K562 (cell line): Measurements from ENCODE around the gene FAM124A. TPM values are rescaled to one million over a fixed set of nuclear protein-coding genes. Genes with fewer than 3 reads are reported as not detected.

Experiments used
- ATAC-seq: fragments of 200-7000 bp; cut with Tn5 transposase; 3 replicates; pipeline ENCODE4 v1.9.1; 2020; ENCODE audit warnings: moderate library complexity
- BruUV-seq: library from RNA; stranded (reverse); fragments of 400-500 nt; replicated peaks from 2 replicates; lab custom pipeline; 2021; lab: Mats Ljungman, UMichigan
- CTCF ChIA-PET: fragments of 300-600 bp; formaldehyde crosslinking; extraction: SDS; loops from one replicate; lab custom pipeline; 2021; ENCODE audit warnings: low intra/inter-chr PET ratio; lab: Yijun Ruan, JAX
- POLR2A ChIA-PET: fragments of 300-600, 350-650 bp; sonication (Branson Sonifier 250); formaldehyde crosslinking; extraction: SDS; loops from one replicate; lab custom pipeline; 2021; ENCODE audit warnings: antibody characterized with exemption, inconsistent platforms; lab: Yijun Ruan, JAX
- DNase-seq, 4 experiments: peaks; one replicate each; pipeline versions ENCODE4 v3.0.0 to v3.0.0-alpha.2; 2011 to 2018; ENCODE audit warnings: low spot score in 3 of 4, mixed read lengths in 3 of 4; ENCODE audit errors: extremely low read depth in 1 of 4
- FAIRE-seq: peaks from 2 replicates; lab custom pipeline; 2011; peaks lifted over from hg19 to GRCh38; lab: Jason Lieb, UNC
- H2AFZ ChIP-seq: 2 replicates; pipeline ENCODE4 v1.6.0; 2011; ENCODE audit warnings: low read depth, low read length, control low read depth, inconsistent platforms
- H3K27ac ChIP-seq: fragments of 200-600 bp; 3 replicates; pipeline ENCODE4 v1.8.0; 2011; ENCODE audit warnings: low read depth, mild to moderate bottlenecking, control low read depth, inconsistent platforms, low read length, moderate library complexity, mixed read lengths; ENCODE audit errors: extremely low read depth
- H3K27me3 ChIP-seq, 2 experiments: fragments of 300-600 bp in 1 of 2; 2 replicates in 1 of 2; 3 replicates in 1 of 2; pipeline versions ENCODE4 v1.6.0 to v1.8.0; 2011; ENCODE audit warnings: inconsistent platforms in 2 of 2, low read length in 2 of 2, mild to moderate bottlenecking in 1 of 2, mixed read lengths in 1 of 2, moderate library complexity in 1 of 2; ENCODE audit not compliant: control insufficient read depth in 2 of 2, insufficient read depth in 2 of 2
- H3K36me3 ChIP-seq: fragments of 300-600 bp; 3 replicates; pipeline ENCODE4 v1.8.0; 2011; ENCODE audit warnings: mild to moderate bottlenecking, low read length, inconsistent platforms; ENCODE audit not compliant: control insufficient read depth, insufficient read depth
- H3K4me1 ChIP-seq, 2 experiments: fragments of 200-600 bp in 1 of 2; replicated peaks in 1 of 2; 2 replicates in 1 of 2; 3 replicates in 1 of 2; pipeline versions ENCODE4 v1.5.1 to v1.8.0; 2011; ENCODE audit warnings: inconsistent platforms in 2 of 2, low read length in 2 of 2, mild to moderate bottlenecking in 1 of 2, mixed read lengths in 1 of 2, moderate library complexity in 1 of 2; ENCODE audit not compliant: control insufficient read depth in 2 of 2, insufficient read depth in 2 of 2
- H3K4me2 ChIP-seq: 2 replicates; pipeline ENCODE4 v1.6.1; 2011; ENCODE audit warnings: low read length, control low read depth, inconsistent platforms, mixed read lengths; ENCODE audit not compliant: insufficient read depth
- H3K4me3 ChIP-seq: fragments of 200-600 bp; sonication (generic), shearing (Covaris generic); 2 replicates; pipeline ENCODE4 v1.5.1; 2016; ENCODE audit warnings: control low read depth, inconsistent platforms
- H3K79me2 ChIP-seq: fragments of 200-600 bp; 3 replicates; pipeline ENCODE4 v1.8.0; 2011; ENCODE audit warnings: low read length, inconsistent platforms; ENCODE audit not compliant: control insufficient read depth, insufficient read depth
- H3K9ac ChIP-seq, 2 experiments: 2 replicates each; pipeline versions ENCODE4 v1.6.0 to v1.6.1; 2011; ENCODE audit warnings: low read depth in 2 of 2, low read length in 2 of 2, control low read depth in 1 of 2, inconsistent platforms in 1 of 2, mild to moderate bottlenecking in 1 of 2, mixed read lengths in 1 of 2; ENCODE audit not compliant: insufficient read depth in 1 of 2
- H3K9me1 ChIP-seq: one replicate; pipeline ENCODE4 v1.6.0; 2011; ENCODE audit warnings: inconsistent platforms, mild to moderate bottlenecking, low read length, moderate library complexity; ENCODE audit not compliant: control insufficient read depth, insufficient read depth
- H3K9me3 ChIP-seq: replicated peaks from 2 replicates; pipeline ENCODE4 v1.5.1; 2011; ENCODE audit warnings: low read depth, low read length, inconsistent platforms; ENCODE audit not compliant: control insufficient read depth, insufficient read depth
- H4K20me1 ChIP-seq: replicated peaks from 2 replicates; pipeline ENCODE4 v1.6.1; 2011; ENCODE audit warnings: low read length, inconsistent platforms, mixed read lengths; ENCODE audit not compliant: control insufficient read depth, insufficient read depth
- ATF7 ChIP-seq: fragments of 450-650 bp; IDR thresholded peaks from 2 replicates; pipeline ENCODE4 v1.7.1; 2014; ENCODE audit warnings: mild to moderate bottlenecking, moderate library complexity
- CBFA2T3 ChIP-seq: fragments of 450-650 bp; IDR thresholded peaks from 2 replicates; pipeline ENCODE4 v1.6.1; 2017
- HDAC8 ChIP-seq: fragments of 450-650 bp; IDR thresholded peaks from 2 replicates; pipeline ENCODE4 v1.6.1; 2016; ENCODE audit warnings: mild to moderate bottlenecking, missing genetic modification characterization, moderate library complexity, missing compliant biosample characterization
- HMGN3 ChIP-seq: IDR thresholded peaks from 2 replicates; pipeline ENCODE4 v1.6.1; 2011; ENCODE audit warnings: borderline replicate concordance, low read depth, mild to moderate bottlenecking, mixed read lengths, low read length; ENCODE audit not compliant: insufficient read length; ENCODE audit errors: extremely low read depth
- NCOA6 ChIP-seq: fragments of 450-650 bp; IDR thresholded peaks from 2 replicates; pipeline ENCODE4 v1.6.1; 2017; ENCODE audit warnings: mild to moderate bottlenecking
- PHB2 ChIP-seq: fragments of 450-650 bp; IDR thresholded peaks from 2 replicates; pipeline ENCODE4 v1.6.1; 2017; ENCODE audit warnings: low read depth
- POLR2AphosphoS5 ChIP-seq: IDR thresholded peaks from 2 replicates; pipeline ENCODE4 v1.6.1; 2011; ENCODE audit warnings: mild to moderate bottlenecking, low read depth, low read length, moderate library complexity; ENCODE audit not compliant: control insufficient read depth, insufficient read depth
- POLR2H ChIP-seq: IDR thresholded peaks from 2 replicates; pipeline ENCODE4 v1.6.1; 2016; ENCODE audit warnings: missing genetic modification characterization, low read depth, mild to moderate bottlenecking, control low read depth, missing compliant biosample characterization, moderate library complexity
- PTBP1 ChIP-seq: fragments of 200-400 bp; formaldehyde crosslinking; IDR thresholded peaks from 2 replicates; pipeline ENCODE4 v1.6.1; 2017; ENCODE audit warnings: low read depth, low read length
- ZNF316 ChIP-seq: fragments of 450-650 bp; IDR thresholded peaks from 2 replicates; pipeline ENCODE4 v1.6.1; 2016
- ZNF324 ChIP-seq: fragments of 250-450 bp; sonication (Bioruptor Pico); IDR thresholded peaks from 2 replicates; pipeline ENCODE4 v1.4.0; 2020; ENCODE audit warnings: mild to moderate bottlenecking
- ZSCAN29 ChIP-seq: fragments of 450-650 bp; IDR thresholded peaks from 2 replicates; pipeline ENCODE4 v1.6.1; 2017
- WGBS: fragments of 100-300 bp; shearing (Covaris generic); methylation state at CpG from one replicate; pipeline ENCODE4 v1.1.6; 2016; ENCODE audit warnings: low coverage, mixed read lengths; ENCODE audit not compliant: insufficient coverage; ENCODE audit errors: missing lambda C conversion rate; 5-methylcytosine and 5-hydroxymethylcytosine counted together
- in situ Hi-C: fragments of 300-500 bp; cut with MboI; formaldehyde crosslinking; loops from 4 replicates; pipeline ENCODE4 v1.15.0; 2018; ENCODE audit warnings: inconsistent platforms, mixed read lengths
- intact Hi-C: fragments of 100-400 bp; cut with micrococcal nuclease; formaldehyde crosslinking; loops from 2 replicates; pipeline ENCODE4 v1.14.2; 2022
- polyA plus RNA-seq, 8 experiments: library from polyadenylated mRNA; depleted of rRNA in 4 of 8; stranded (reverse) in 5 of 8; unstranded in 3 of 8; fragments of >200 nt; fragmentation: Nextera tagmentation in 2 of 8; fragmentation: Illumina TruSeq in 1 of 8; extraction: Ambion mirVana in 2 of 8; extraction: Trizol in 1 of 8; gene quantifications; 2 replicates each; pipeline versions ENCODE4 v1.2.1 to v1.2.3, GENCODE V29; 2011 to 2014; ENCODE audit warnings: inconsistent platforms in 1 of 8, missing spikeins in 1 of 8
- total RNA-seq, 7 experiments: library from RNA; depleted of rRNA in 6 of 7; stranded (reverse); fragments of >200 nt in 6 of 7; fragmentation: Illumina TruSeq in 2 of 7; extraction: Trizol in 2 of 7; gene quantifications; 2 replicates each; pipeline versions ENCODE4 v1.2.1 to v1.2.3, GENCODE V29; 2011 to 2021; ENCODE audit warnings: low replicate concordance in 1 of 7
- TF ChIP-seq, protein P1 (sequence below): fragments of 450-650 bp; formaldehyde crosslinking; conservative IDR thresholded peaks from 2 replicates; pipeline ENCODE4 v1.4.0; 2022; ENCODE audit warnings: mild to moderate bottlenecking, missing genetic modification characterization
- TF ChIP-seq, protein P2 (sequence below): IDR thresholded peaks from 2 replicates; pipeline ENCODE4 v1.6.1; 2011; ENCODE audit warnings: borderline replicate concordance, low read depth, mild to moderate bottlenecking, moderate library complexity, low read length; ENCODE audit not compliant: insufficient read depth, poor library complexity, severe bottlenecking

FAM124A gene
- total and polyA plus RNA-seq, 9 of the 15 experiments (the other 6 are each of a cell fraction or from before 2014, with no cell fraction given) = not detected

DNA sequence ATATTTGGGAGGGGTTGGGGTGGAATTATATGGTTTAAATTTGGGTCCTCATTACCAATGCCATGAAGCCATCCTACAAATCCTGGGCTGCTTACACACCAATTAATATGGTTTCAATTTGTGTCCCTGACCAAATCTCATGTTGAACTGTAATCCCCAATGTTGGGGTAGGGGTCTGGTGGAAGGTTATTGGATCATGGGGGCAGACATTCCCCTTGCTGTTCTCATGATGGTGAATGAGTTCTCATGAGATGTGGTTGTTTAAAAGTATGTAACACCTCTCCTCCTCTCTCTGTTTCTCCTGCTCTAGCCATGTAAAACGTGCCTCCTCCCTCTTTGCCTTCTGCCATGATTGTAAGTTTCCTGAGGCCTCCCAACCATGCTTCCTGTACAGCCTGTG, 46.6 kb upstream of the FAM124A start:
- H3K9me3 ChIP-seq = no peaks in the 10 kb centered on the region
- no peaks in the 10 kb centered on the region for H3K9me1 ChIP-seq
- intact Hi-C loops = no loop called here
- no peak overlapping the region for H3K27ac ChIP-seq
- BruUV-seq = no TSS peak
- no peak overlapping the region for H3K9ac ChIP-seq
- no peaks in the 10 kb centered on the region for H3K36me3 ChIP-seq
- in situ Hi-C loops = no loop called here
- H4K20me1 ChIP-seq = no peaks in the 10 kb centered on the region
- TF ChIP-seq HDAC8 (no peak), PHB2 (no peak), POLR2H (tag) (no peak), POLR2AphosphoS5 (no peak)
- ChIA-PET POLR2A (no interaction called here), CTCF (no interaction called here)
- H3K4me3 ChIP-seq = no peak overlapping the region
- H3K79me2 ChIP-seq = no peaks in the 10 kb centered on the region
- 0% methylated on average over 1 of the region's 1 CpG for WGBS
- H2AFZ ChIP-seq = no peak overlapping the region
- no peaks in the 10 kb centered on the region for H3K4me1 ChIP-seq
- H3K4me2 ChIP-seq = no peak overlapping the region
- FAIRE-seq (no peak), DNase-seq (no peak), ATAC-seq (no peak)
- H3K27me3 ChIP-seq = no peaks in the 10 kb centered on the region

DNA sequence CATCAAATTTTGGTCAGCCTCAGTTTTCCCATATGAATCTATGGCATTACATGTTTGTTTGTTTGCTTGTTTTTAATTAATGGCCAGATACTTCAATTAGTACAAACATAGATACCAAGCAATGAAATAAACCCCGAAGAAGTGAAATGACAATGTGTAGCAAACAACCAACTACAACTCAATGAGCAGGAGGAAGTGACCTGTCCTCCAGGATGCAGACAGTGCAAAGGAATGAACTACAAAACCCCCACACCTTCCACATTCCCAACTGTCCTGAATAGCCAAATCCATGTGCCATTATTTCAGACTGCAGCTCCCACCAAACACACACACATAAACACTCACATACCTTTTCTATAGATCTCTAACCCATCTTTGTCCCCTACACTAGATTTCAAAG, 45.0 kb upstream of the FAM124A start:
- H3K4me1 ChIP-seq = no peaks in the 10 kb centered on the region
- TF ChIP-seq ZSCAN29 = no peak
- no peak for TF ChIP-seq ZNF324
- TF ChIP-seq ZNF316 = no peak
- TF ChIP-seq CBFA2T3 = no peak
- no peak for TF ChIP-seq NCOA6
- TF ChIP-seq, protein P1, sequence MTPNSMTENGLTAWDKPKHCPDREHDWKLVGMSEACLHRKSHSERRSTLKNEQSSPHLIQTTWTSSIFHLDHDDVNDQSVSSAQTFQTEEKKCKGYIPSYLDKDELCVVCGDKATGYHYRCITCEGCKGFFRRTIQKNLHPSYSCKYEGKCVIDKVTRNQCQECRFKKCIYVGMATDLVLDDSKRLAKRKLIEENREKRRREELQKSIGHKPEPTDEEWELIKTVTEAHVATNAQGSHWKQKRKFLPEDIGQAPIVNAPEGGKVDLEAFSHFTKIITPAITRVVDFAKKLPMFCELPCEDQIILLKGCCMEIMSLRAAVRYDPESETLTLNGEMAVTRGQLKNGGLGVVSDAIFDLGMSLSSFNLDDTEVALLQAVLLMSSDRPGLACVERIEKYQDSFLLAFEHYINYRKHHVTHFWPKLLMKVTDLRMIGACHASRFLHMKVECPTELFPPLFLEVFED = no peak
- TF ChIP-seq PTBP1 = no peak
- TF ChIP-seq ATF7 = no peak
- TF ChIP-seq HMGN3 = no peak
- TF ChIP-seq, protein P2, sequence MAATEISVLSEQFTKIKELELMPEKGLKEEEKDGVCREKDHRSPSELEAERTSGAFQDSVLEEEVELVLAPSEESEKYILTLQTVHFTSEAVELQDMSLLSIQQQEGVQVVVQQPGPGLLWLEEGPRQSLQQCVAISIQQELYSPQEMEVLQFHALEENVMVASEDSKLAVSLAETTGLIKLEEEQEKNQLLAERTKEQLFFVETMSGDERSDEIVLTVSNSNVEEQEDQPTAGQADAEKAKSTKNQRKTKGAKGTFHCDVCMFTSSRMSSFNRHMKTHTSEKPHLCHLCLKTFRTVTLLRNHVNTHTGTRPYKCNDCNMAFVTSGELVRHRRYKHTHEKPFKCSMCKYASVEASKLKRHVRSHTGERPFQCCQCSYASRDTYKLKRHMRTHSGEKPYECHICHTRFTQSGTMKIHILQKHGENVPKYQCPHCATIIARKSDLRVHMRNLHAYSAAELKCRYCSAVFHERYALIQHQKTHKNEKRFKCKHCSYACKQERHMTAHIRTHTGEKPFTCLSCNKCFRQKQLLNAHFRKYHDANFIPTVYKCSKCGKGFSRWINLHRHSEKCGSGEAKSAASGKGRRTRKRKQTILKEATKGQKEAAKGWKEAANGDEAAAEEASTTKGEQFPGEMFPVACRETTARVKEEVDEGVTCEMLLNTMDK = no peak

More for the DNA sequence above, 45.0 kb upstream of the FAM124A start:
- in situ Hi-C loops = no loop called here
- H3K79me2 ChIP-seq = no peaks in the 10 kb centered on the region
- no peaks in the 10 kb centered on the region for H3K36me3 ChIP-seq
- ATAC-seq (no peak), DNase-seq (no peak), FAIRE-seq (no peak)
- no peak overlapping the region for H3K9ac ChIP-seq
- no peaks in the 10 kb centered on the region for H4K20me1 ChIP-seq
- ChIA-PET POLR2A (no interaction called here), CTCF (no interaction called here)
- H3K9me3 ChIP-seq = no peaks in the 10 kb centered on the region
- no peaks in the 10 kb centered on the region for H3K9me1 ChIP-seq
- BruUV-seq = no TSS peak
- 0% methylated on average over 1 of the region's 1 CpG for WGBS
- intact Hi-C loops = no loop called here
- no peaks in the 10 kb centered on the region for H3K27me3 ChIP-seq
- H3K4me3 ChIP-seq = no peak overlapping the region
- H3K4me2 ChIP-seq = no peak overlapping the region
- H3K27ac ChIP-seq = no peak overlapping the region
- H2AFZ ChIP-seq = no peak overlapping the region
